Measurements from ENCODE around the gene ZC3H7A.

Gene ZC3H7A

DNA sequence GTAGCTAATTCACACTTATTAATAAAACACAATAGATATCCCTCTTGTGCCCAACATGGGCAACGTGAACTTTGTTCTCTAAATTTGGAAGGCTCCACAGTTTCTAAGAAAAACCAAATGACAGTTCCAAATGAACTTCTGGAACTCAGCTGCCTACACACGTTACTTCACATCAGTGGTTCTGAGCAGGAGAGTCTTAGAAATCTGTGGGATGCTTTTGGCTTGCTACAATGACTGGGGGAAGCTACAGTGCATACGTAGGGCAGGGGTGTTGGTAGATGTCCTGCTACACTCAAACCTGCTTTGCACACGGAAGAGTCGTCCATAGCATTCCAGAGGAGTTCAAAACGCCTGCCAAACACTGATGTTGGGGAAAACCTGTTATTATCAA lies 62.4 kb downstream of the ZC3H7A start:
- no peak for DNase-seq

DNA sequence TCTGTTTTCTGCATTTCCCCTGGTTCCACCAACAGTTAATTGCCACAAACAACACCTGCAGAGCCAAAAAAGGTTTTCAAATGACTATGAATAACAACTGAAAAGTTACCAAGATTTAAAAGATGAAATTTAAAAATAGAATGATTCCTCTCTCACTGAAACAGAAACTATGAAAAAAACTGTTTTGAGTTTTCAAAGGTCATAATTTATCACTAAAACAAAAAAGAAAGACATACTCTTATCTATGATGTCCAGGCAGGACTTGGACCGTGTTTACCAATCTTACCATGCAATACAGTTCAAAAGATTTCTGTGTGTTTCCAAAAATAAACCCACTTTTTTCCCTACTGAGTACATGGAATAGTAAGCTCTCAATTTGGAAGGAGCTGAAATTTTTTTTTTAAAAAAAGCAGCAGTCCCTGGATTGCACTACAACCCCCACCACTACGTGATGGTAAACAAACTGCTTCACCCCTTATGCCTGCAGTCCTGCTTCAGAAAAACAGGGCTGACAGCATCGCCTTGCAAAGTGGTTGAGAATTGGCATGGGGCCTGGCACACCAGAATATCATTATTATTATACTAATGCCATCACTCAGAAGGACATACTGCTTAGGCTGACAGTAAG lies 62.9 kb downstream of the ZC3H7A start:
- no peak for DNase-seq

DNA sequence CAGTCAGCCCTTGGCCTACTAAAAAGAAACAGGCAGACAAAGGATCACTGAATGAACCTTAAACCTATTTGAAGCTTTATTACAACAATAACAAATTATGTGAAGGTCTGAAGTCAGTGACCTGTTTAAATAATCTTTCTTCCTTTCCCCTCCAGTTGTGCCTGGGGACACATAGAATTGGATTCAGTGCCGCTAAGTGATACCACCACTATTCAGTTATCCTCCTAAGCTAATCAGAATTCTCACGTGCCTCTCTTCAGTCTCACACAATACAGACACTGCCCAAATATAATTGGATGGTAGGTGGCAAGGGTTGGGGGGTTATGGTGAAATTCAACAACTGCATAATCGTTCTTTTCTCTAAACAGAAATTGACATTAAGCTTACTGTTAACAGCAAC lies 65.8 kb downstream of the ZC3H7A start:
- no peak for DNase-seq

DNA sequence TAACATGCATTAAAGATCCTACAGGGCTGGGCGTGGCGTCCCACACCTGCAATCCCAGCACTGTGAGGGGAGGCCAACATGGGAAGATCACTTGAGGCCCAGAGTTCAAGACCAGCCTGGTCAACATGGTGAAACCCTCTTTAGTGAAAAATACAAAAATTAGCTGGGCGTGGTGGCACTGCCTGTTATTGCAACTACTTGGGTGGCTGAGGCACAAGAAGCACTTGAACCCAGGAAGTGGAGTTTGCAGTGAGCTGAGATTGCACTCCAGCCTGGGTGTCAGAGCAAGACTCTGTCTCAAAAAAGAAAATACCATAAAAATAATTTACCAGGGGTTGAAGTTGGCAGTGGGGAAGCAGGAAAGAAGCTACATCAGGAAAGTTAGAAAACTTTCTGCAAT lies 67.3 kb downstream of the ZC3H7A start:
- no peak for DNase-seq

DNA sequence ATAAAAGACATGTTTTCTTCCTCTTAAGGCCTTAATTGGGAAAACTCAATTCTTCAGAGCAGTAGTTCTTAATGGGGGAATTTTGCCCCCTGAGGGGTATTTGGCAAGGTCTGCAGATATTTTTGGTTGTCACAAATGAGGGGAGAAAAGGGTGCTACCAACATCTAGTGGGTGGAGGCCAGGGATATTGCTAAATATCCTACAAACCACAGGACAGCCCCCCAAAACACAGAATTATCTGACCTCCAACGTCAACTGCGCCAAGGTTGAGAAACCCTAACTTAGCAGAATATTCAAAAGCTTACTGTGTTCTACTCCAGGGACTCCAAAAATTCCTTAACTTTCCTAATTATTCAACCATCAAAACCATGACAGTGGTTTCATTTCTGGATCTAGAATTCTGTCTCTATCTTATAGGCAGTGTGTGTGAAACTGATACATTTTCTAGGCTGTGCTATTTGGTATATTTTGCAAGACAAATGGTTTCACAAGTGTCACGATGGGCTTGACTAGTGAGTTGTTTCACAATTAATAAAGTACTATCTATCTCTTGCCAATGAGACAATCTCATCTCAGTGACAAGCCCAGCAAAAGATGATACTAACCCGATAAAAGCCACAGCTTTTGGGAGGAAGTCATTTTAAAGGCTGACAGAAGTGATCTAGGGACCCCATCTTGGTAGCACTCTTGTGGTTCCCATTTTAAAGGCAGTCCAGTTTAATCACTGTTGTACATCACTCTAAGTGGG lies 69.1 kb downstream of the ZC3H7A start:
- no peak for DNase-seq

DNA sequence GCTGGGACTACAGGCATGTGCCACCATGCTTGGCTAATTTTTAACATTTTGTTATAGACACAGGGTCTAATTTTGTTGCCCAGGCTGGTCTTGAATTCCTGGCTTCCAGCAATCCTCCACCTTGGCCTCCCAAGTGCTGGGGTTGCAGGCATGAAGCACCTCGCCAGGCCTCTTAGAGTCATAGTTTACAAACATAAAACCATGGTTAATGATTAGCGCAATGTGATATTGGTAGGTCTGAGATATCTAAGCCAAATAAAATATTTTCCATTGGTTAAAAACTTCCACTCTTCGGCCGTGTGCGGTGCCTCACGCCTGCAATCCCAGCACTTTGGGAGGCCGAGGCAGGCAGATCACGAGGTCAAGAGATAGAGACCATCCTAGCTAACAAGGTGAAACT lies 71.0 kb downstream of the ZC3H7A start:
- no peak for DNase-seq

DNA sequence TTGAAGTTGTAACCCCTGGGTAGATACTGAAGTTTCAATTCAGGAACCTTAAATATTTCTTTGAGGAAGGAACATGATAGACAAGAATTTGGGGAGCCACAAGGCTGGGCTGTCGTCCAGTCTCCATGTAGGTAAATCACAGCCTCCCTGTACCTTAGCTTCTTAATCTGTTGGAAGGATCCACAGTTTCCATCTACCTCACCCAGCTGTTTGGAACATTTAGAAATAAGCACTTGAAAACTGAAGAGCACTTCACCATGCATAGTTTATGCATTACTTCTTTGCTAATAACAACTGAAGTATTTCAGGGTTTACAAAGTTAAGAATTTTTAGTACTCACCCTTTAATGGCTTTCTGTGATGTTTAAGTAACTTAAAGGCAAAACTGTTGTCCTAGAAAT lies 71.6 kb downstream of the ZC3H7A start:
- DNase-seq = no peak

DNA sequence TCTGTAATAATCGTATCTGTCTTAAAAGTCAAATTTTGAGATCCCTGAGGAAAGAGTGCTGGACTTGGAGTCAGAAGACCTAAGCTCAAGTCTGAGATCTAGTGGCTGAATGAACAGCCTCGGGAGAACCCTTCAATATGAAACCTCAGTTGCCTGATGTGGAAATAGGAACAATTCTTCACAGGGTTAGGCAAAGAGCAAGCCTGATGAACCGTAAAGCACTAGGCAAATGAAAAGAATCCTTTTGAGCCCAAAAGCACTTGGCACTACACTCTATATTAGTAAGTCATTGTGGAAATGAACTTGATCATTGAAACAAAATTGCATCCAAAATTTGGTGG lies 74.6 kb downstream of the ZC3H7A start:
- DNase-seq = no peak

DNA sequence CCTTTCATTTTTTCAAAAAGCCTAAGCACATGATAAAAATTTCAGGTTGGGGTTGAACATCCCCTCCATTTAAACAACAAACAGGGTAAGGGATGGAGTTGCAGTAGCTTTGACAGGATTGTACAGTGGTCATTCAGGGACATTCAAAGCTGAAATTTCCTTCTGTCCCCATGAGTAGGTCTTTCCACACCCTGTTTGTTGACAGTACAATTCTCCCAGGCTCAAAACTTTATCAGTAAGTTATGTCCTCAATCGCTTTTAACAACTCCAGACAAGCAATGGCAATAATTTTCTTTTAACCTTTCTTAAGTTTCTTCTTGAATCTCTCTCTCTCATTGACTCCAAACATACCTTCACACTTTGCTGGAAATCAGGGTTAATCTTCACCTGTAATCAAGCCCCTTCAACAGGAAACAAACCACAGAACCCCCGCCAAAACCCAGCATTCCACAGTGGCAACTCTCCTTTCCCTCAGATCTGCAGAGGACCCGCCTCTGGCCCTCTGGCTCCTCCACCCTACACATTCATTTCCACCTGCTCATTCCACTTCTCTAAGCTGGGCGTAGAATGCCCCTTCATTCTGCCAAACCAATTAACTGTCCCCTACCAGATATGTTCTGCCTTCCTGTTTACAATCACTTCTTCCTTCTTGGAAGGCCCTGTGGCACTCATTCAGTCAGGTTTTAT lies 75.1 kb downstream of the ZC3H7A start:
- no peak for DNase-seq

DNA sequence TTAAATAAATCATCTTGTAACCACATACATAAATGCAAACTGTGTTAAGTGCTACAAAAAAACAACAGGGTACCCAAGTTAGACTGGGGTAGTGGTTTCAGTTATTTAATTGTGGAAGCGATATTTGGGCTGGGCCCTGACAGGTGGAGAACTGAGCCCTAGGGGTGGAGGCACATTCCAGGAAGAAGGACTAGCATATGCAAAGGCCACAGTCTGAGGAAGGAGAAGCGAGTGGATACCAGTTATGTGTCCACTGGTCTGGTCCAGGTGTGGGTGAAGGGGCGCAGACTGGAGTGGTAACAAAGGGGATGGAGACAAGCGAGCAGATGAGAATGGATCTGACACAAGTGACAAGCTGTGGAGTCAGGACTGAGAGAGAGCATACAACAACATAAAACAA lies 77.3 kb downstream of the ZC3H7A start:
- DNase-seq = no peak

DNA sequence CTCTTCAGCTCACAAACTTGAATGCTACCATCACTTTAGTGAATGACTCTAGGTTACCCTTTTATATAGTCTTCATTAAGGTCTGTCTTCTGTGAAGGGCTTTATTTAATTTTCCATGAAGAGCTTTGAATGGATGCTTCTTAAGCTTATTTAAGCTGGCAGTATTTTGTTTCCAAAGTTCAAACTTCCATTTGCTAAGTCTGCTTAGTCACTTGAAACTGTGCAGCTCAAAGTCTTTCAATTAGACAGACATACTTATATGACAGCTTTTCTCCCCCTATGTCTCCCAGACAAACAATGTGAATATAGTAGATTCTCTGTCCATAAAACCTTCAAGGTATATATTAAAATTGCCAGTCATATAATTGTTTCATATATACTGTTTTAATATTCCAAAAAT lies 77.9 kb downstream of the ZC3H7A start:
- no peak for DNase-seq

DNA sequence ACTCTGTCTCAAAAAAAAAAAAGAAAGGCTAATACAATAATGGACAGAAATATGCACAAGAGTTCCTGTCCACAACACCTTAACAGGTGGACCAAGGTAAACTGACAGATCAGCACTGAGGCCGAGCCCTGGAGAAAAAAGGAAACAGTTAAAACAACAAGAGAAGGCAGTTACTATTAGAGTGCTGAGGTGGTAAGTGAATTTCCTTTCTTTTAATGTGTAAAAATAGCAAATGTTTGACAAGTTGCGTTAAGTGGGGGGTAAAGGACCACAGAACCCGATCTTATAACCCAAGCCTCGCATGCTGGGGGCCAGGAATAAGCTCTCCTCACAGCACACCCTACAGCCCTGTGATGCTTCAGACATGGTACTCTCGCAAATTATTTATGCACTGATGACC lies 79.2 kb downstream of the ZC3H7A start:
- DNase-seq = no peak

DNA sequence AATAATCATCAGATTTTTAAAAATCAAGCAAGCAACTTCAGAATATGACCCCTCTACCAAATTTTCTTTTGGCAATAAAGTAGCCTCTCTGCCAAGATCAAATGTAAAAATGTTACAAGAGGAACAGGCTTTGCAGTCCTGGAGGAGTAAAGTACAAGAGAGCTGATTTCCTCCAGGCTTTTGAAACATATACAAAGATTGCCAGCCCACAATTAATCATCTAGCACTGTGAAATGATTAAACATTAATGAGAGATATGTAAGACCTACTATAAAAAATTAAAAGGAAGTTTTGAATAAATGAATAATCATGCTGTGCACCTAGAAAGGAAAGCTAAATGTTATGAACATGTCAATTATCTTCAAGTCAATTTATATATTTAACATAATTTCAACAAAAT lies 80.7 kb downstream of the ZC3H7A start:
- DNase-seq = no peak

DNA sequence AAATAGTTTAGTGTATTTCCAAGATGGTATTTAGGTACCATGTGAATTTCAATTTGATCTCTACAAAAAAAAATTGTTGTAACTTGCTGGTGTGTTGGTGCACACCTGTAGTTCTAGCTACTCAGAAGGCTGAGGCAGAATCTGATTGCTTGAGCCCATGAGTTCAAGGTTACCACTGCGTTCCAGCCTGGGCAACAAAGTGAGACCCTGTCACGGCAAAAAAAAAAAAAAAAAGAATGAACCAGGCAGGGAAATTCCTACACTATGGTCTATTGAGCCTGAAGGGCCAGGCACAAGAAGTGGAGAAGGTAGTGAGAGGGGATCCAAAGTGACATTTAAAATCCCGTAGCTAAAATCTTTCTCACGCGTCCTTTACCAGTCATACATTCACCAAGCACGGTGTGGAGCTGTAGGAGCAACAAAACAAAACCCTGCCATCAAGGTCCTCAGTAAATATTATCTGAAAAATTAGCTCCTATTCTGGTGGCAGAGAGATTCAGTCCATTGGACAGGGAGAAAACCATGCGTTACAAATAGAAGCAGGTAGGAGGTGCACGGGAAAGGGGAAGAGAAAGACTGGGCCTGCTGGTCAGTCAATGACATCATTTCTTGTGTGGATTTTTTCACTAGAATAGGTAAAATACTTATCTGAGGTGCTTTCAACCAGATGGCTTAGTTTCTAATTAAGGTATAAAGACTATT lies 81.7 kb downstream of the ZC3H7A start:
- DNase-seq = peak in 1 of 6 experiments; percentile 11

DNA sequence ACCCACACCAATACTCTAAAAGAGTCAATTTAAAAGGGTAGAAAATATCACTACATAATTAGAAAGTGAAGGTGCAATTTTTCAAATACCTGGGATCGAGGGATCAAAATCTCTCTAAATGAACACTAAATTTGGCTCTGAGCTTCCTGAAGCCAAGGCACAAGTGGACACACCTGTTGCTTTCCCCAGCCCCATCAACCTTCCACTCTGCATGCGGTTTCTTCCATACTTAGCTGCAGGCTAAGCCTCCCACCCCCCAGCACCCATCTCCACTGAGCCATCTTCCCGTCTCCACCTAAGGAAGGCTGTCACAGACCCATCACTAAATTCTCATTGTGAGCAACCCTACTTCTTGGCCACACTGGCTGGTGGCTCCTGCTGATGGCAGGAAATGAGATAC lies 84.9 kb downstream of the ZC3H7A start:
- DNase-seq = no peak

DNA sequence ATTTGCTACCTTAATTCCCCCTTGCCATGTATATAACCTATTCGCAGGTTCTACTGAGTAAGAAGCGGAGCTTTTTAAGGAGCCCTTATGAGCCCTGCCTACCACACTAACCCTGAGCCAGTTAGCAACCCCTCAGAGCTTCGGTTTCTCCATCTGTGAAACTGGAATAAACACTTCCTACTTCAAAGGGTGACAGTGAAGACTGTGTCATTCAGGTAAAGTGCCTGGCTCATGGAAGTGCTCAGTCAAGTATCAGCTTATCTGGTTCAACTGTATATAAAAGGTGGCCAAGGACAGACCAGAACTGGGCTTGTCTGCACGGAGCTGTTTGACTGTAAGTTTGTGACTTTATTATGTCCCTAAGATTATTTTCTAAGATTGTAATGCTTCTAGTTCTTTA lies 85.4 kb downstream of the ZC3H7A start:
- DNase-seq = no peak

DNA sequence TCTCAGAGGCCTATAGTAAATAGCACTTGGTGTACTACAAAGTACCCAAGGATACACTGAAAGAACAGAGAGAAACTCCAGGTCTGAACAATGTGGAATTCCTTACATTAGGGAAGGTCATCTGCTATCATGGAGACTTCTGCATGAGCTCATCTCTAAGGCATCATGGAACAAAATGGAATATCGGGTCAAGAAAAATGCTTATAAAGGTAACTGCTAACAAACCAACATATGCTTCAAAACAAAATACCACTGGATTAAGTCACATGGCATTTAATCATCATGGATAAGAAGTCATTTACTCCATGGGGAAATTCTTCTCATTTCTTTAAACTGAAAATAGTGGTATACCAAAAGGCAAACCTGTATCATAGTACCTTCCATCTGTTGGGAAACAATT lies 88.6 kb downstream of the ZC3H7A start:
- DNase-seq = no peak

DNA sequence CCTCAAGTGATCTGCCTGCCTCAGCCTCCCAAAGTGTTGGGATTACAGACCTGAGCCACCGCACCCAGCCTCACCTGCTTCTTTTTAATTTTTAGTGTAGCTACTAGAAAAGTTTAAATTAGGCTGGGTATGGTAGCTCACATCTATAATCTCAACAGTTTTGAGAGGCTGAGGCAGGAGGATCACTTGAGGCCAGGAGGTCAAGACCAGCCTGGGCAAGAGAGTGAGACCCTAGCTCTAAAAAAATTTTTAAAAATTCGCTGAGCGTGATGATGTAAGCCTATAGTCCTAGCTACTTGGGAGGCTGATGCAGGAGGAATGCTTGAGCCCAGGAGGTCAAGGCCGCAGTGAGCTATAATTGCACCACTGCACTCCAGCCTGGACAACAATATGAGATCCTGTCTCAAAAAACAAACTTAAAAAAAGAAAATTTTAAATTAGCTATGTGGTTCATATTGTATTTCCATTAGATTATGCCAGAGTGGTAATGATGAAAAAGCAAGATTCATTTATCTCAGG lies 89.3 kb downstream of the ZC3H7A start:
- no peak for DNase-seq

DNA sequence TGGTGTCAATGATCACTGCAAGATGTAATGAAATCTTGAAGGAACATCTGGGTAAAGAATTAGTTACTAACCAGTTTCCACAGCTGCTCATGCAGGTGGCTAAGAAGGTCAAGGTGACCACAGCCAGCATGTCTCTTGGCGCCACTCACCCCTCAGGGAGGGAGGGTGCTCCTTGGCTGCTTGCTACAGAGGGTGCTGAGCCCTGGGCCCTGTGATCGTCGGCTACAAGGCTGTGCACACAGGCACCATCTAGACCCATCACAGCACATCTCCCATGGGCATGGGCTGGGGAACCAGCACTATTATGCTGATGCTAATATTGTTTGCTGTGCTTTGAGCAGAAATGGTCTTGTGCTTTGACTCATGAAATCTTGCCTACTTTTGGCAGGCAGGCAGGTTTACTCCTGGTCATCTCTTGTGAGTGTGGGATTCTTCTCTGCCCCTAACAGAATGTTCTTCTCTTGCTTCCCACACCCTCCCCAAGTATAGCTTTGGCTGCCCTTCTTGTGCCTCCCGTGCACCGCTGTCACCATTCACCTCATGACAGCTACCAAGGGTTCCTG lies 90.8 kb downstream of the ZC3H7A start:
- DNase-seq = no peak

DNA sequence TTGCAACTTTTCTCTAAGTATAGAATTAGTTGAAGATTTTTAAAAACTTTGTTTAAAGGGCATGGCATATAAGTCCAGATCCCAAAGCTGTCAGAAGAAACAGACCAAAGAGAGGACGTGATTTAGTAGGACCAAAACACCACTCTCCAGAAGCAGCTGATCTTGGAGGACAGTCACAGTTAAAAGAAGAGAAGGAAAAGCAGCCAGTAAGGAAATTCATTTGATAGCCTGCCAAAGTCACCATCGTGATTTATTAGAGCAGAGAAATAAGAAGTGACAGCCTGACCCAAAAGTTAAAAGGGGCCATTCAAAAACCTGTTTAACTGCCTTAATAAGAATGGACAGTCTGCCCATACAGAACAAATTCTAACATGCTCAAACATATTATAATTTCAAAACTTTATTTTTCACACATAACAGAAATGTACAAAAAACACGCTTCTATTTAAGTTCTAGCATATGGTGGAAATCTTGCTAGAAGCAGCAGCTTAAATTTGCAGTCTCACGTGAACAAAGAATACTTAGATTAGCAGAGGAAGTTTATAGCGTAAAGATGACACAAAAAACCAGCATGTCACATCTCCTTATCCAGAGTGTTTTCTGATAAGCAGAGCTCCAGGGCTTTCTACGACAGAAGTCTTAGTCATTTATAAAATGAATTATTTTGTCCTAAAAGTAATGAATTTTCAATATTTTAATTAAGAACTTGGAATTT lies 91.6 kb downstream of the ZC3H7A start:
- no peak for DNase-seq

All from stimulated activated naive CD4-positive, alpha-beta T cell (primary cell).